ENCODE measurements around the gene NR6A1. TPM values are rescaled to one million over a fixed set of nuclear protein-coding genes. Genes with fewer than 3 reads are reported as not detected.
A peak's percentile ranks its signal among the peaks of the same experiment; 100 is the strongest.

Gene NR6A1
- total and polyA plus RNA-seq, 2 of the 13 experiments (the other 11 are each of a cell fraction or from before 2014, with no cell fraction given), result 28.1 to 31.5 TPM

GRCh38 chr9:124617477-124618141, 153.5 kb downstream of the NR6A1 start (continued):
- TF ChIP-seq MXD3 (CRISPR knock-in tag; IDR thresholded peaks at IDR 0.05) (no peak), ZNF432 (CRISPR knock-in tag; IDR thresholded peaks at IDR 0.05; ENCODE audit: borderline replicate concordance) (no peak), ZNF263 (CRISPR knock-in tag; IDR thresholded peaks at IDR 0.05) (no peak), FOXO1 (CRISPR knock-in tag; IDR thresholded peaks at IDR 0.05) (no peak), JUN (CRISPR knock-in tag; IDR thresholded peaks at IDR 0.05) (no peak), ZNF513 (CRISPR knock-in tag; conservative IDR thresholded peaks at IDR 0.05) (no peak), XBP1 (CRISPR knock-in tag; IDR thresholded peaks at IDR 0.05) (no peak), MIER2 (CRISPR knock-in tag; IDR thresholded peaks at IDR 0.05) (no peak), IRF1 (CRISPR knock-in tag; IDR thresholded peaks at IDR 0.05; ENCODE audit: low read depth) (no peak), ZBTB14 (CRISPR knock-in tag; IDR thresholded peaks at IDR 0.05) (no peak), THRA (CRISPR knock-in tag; IDR thresholded peaks at IDR 0.05; ENCODE audit: borderline replicate concordance) (0 out of 2 replicates have a peak, but pooled peaks have one; percentile 30), ZNF251 (CRISPR knock-in tag; IDR thresholded peaks at IDR 0.05) (no peak), CHCHD3 (CRISPR knock-in tag; IDR thresholded peaks at IDR 0.05) (no peak), ZFAT (CRISPR knock-in tag; conservative IDR thresholded peaks at IDR 0.05) (no peak), KLF11 (CRISPR knock-in tag; IDR thresholded peaks at IDR 0.05) (no peak), STAG1 (CRISPR knock-in tag; IDR thresholded peaks at IDR 0.05) (peak; percentile 94), ZNF547 (CRISPR knock-in tag; IDR thresholded peaks at IDR 0.05) (no peak), SP4 (CRISPR knock-in tag; IDR thresholded peaks at IDR 0.05) (no peak), ISX (CRISPR knock-in tag; conservative IDR thresholded peaks at IDR 0.05) (no peak), AKNA (CRISPR knock-in tag; IDR thresholded peaks at IDR 0.05; ENCODE audit: borderline replicate concordance) (no peak), FOXC1 (CRISPR knock-in tag; IDR thresholded peaks at IDR 0.05; ENCODE audit: borderline replicate concordance) (no peak)
